H1 (cell line): ENCODE data around the gene UCP2. TPM values are rescaled to one million over a fixed set of nuclear protein-coding genes. Genes with fewer than 3 reads are reported as not detected.

ENCODE experiments used
- CTCF ChIA-PET: fragments of 300-600 bp; sonication (Branson Sonifier 250); formaldehyde crosslinking; loops from one replicate; lab custom pipeline; 2021; ENCODE audit not compliant: partially characterized antibody; lab: Charles Lee
- POLR2A ChIA-PET: fragments of 300-600 bp; sonication (Branson Sonifier 250); formaldehyde crosslinking; loops from one replicate; lab custom pipeline; 2021; ENCODE audit warnings: inconsistent platforms; ENCODE audit not compliant: partially characterized antibody; lab: Charles Lee
- DNase-seq, 2 experiments: peaks; one replicate each; pipeline versions ENCODE4 v3.0.0 to v3.0.0-alpha.2; 2010 to 2022; ENCODE audit warnings: low spot score in 2 of 2, low read depth in 1 of 2, mixed read lengths in 1 of 2
- FAIRE-seq: peaks from 2 replicates; lab custom pipeline; 2011; peaks lifted over from hg19 to GRCh38; lab: Jason Lieb, UNC
- H2AFZ ChIP-seq: 2 replicates; pipeline ENCODE4 v1.8.1; 2012; ENCODE audit warnings: low read length, inconsistent platforms
- H2AK5ac ChIP-seq: 2 replicates; pipeline ENCODE4 v1.6.1; 2013; ENCODE audit warnings: low read depth, low read length
- H2BK120ac ChIP-seq: replicated peaks from 2 replicates; pipeline ENCODE3; 2013; ENCODE audit warnings: low read depth, low read length, inconsistent platforms
- H2BK12ac ChIP-seq: 2 replicates; pipeline ENCODE4 v1.6.1; 2013; ENCODE audit warnings: low read depth, low read length
- H2BK15ac ChIP-seq: 2 replicates; pipeline ENCODE4 v1.6.1; 2013; ENCODE audit warnings: low read length
- H2BK20ac ChIP-seq: 2 replicates; pipeline ENCODE4 v1.6.1; 2013; ENCODE audit warnings: low read length
- H2BK5ac ChIP-seq: 2 replicates; pipeline ENCODE4 v1.6.1; 2013; ENCODE audit warnings: low read depth, low read length
- H3K14ac ChIP-seq: 2 replicates; pipeline ENCODE4 v1.6.1; 2013; ENCODE audit warnings: inconsistent platforms; ENCODE audit not compliant: insufficient read length
- H3K18ac ChIP-seq: 2 replicates; pipeline ENCODE4 v1.6.1; 2013; ENCODE audit warnings: low read length; ENCODE audit errors: extremely low read depth
- H3K23ac ChIP-seq: 2 replicates; pipeline ENCODE4 v1.6.1; 2013; ENCODE audit warnings: inconsistent platforms; ENCODE audit not compliant: insufficient read length
- H3K23me2 ChIP-seq: 2 replicates; pipeline ENCODE4 v1.6.1; 2013; ENCODE audit warnings: low read depth, low read length
- H3K27ac ChIP-seq: 2 replicates; pipeline ENCODE4 v1.6.1; 2011; ENCODE audit warnings: low read depth, low read length, inconsistent platforms
- H3K27me3 ChIP-seq, 4 experiments: replicated peaks in 1 of 4; 1 replicate in 1 of 4; 2 replicates in 3 of 4; pipeline versions ENCODE4 v1.6.1 to v1.8.1; 2011 to 2013; ENCODE audit warnings: low read length in 3 of 4, mild to moderate bottlenecking in 3 of 4, inconsistent platforms in 2 of 4, mixed read lengths in 2 of 4, moderate library complexity in 1 of 4; ENCODE audit not compliant: control insufficient read depth in 3 of 4, insufficient read depth in 3 of 4; ENCODE audit errors: extremely low read depth in 1 of 4
- H3K36me3 ChIP-seq, 4 experiments: 2 replicates each; pipeline versions ENCODE4 v1.6.1 to v1.8.1; 2011 to 2013; ENCODE audit warnings: mild to moderate bottlenecking in 4 of 4, low read length in 3 of 4, moderate library complexity in 2 of 4, control low read depth in 1 of 4, inconsistent platforms in 1 of 4; ENCODE audit not compliant: insufficient read depth in 4 of 4, control insufficient read depth in 2 of 4
- H3K4ac ChIP-seq: replicated peaks from 2 replicates; pipeline ENCODE3; 2013; ENCODE audit warnings: low read length, low read depth, mixed read lengths, inconsistent platforms; ENCODE audit not compliant: insufficient read length
- H3K4me1 ChIP-seq, 4 experiments: replicated peaks in 1 of 4; 1 replicate in 1 of 4; 2 replicates in 3 of 4; pipeline versions ENCODE4 v1.6.1 to v1.8.1; 2011 to 2013; ENCODE audit warnings: low read length in 3 of 4, inconsistent platforms in 2 of 4, mixed read lengths in 1 of 4; ENCODE audit not compliant: insufficient read depth in 4 of 4, control insufficient read depth in 3 of 4
- H3K4me2 ChIP-seq, 2 experiments: 2 replicates each; pipeline versions ENCODE4 v1.6.1 to v1.8.1; 2011 to 2013; ENCODE audit warnings: low read depth in 2 of 2, low read length in 2 of 2, control low read depth in 1 of 2, inconsistent platforms in 1 of 2, mild to moderate bottlenecking in 1 of 2; ENCODE audit not compliant: insufficient read depth in 1 of 2
- H3K4me3 ChIP-seq, 4 experiments: fragments of 200-600, 300-600 bp in 1 of 4; sonication (generic), shearing (Covaris generic), sonication (Bioruptor Twin) in 1 of 4; 2 replicates each; pipeline versions ENCODE4 v1.5.1 to v1.8.1; 2011 to 2016; ENCODE audit warnings: low read length in 4 of 4, low read depth in 3 of 4, control low read depth in 2 of 4, inconsistent platforms in 2 of 4, mild to moderate bottlenecking in 2 of 4, mixed read lengths in 1 of 4, moderate library complexity in 1 of 4; ENCODE audit not compliant: insufficient read depth in 2 of 4; ENCODE audit errors: extremely low read depth in 1 of 4
- H3K56ac ChIP-seq: replicated peaks from 2 replicates; pipeline ENCODE3; 2013; ENCODE audit warnings: low read depth, mild to moderate bottlenecking, mixed read lengths, low read length, inconsistent platforms; ENCODE audit not compliant: insufficient read length
- H3K79me1 ChIP-seq: 2 replicates; pipeline ENCODE4 v1.6.1; 2013; ENCODE audit warnings: low read depth, low read length, control low read depth
- H3K79me2 ChIP-seq, 2 experiments: 2 replicates each; pipeline versions ENCODE4 v1.6.1 to v1.8.1; 2012 to 2013; ENCODE audit warnings: low read length in 2 of 2, mild to moderate bottlenecking in 2 of 2, inconsistent platforms in 1 of 2; ENCODE audit not compliant: insufficient read depth in 2 of 2, control insufficient read depth in 1 of 2
- H3K9ac ChIP-seq, 4 experiments: replicated peaks in 1 of 4; 1 replicate in 1 of 4; 2 replicates in 3 of 4; pipeline versions ENCODE4 v1.6.1 to v1.8.1; 2011 to 2013; ENCODE audit warnings: low read depth in 3 of 4, low read length in 3 of 4, control low read depth in 2 of 4, mild to moderate bottlenecking in 2 of 4, moderate library complexity in 2 of 4, inconsistent platforms in 1 of 4; ENCODE audit errors: extremely low read depth in 1 of 4
- H3K9me3 ChIP-seq, 2 experiments: 2 replicates each; pipeline versions ENCODE4 v1.6.1 to v1.8.1; 2012 to 2013; ENCODE audit warnings: mild to moderate bottlenecking in 2 of 2, moderate library complexity in 2 of 2, control low read depth in 1 of 2, inconsistent platforms in 1 of 2, low read depth in 1 of 2, low read length in 1 of 2, mixed read lengths in 1 of 2; ENCODE audit not compliant: insufficient read depth in 2 of 2
- H4K20me1 ChIP-seq, 2 experiments: replicated peaks in 1 of 2; 2 replicates each; pipeline versions ENCODE3 to v1.8.1; 2011 to 2013; ENCODE audit warnings: inconsistent platforms in 2 of 2, low read length in 2 of 2, mild to moderate bottlenecking in 1 of 2; ENCODE audit not compliant: insufficient read depth in 2 of 2, control insufficient read depth in 1 of 2
- H4K5ac ChIP-seq: 2 replicates; pipeline ENCODE4 v1.6.1; 2013; ENCODE audit warnings: low read length, low read depth, mixed read lengths, inconsistent platforms; ENCODE audit not compliant: insufficient read length
- H4K8ac ChIP-seq: 2 replicates; pipeline ENCODE4 v1.8.0; 2013; ENCODE audit warnings: mild to moderate bottlenecking, moderate library complexity, low read length, inconsistent platforms; ENCODE audit not compliant: insufficient read depth; ENCODE audit errors: extremely low read depth
- H4K91ac ChIP-seq: replicated peaks from 2 replicates; pipeline ENCODE3; 2013; ENCODE audit warnings: low read length, mixed read lengths, inconsistent platforms; ENCODE audit not compliant: insufficient read length
- BACH1 ChIP-seq: IDR thresholded peaks from 2 replicates; pipeline ENCODE4 v1.6.1; 2012; ENCODE audit warnings: low read length, improper control_type of control experiment
- CBX8 ChIP-seq: fragments of 300-800, 300-1000 bp; sonication (generic); IDR thresholded peaks from 2 replicates; pipeline ENCODE4 v1.7.1; 2016; ENCODE audit warnings: low read depth, low read length, borderline replicate concordance
- CHD2 ChIP-seq: IDR thresholded peaks from 2 replicates; pipeline ENCODE4 v1.6.1; 2012; ENCODE audit warnings: low read length, improper control_type of control experiment
- KDM5A ChIP-seq: fragments of 200-600 bp; IDR thresholded peaks from 2 replicates; pipeline ENCODE4 v1.7.1; 2012; ENCODE audit warnings: mild to moderate bottlenecking, low read length, inconsistent platforms, mixed read lengths
- RAD21 ChIP-seq, 2 experiments: IDR thresholded peaks in 1 of 2; conservative IDR thresholded peaks in 1 of 2; 2 replicates each; pipeline ENCODE4 v1.6.1; 2011; ENCODE audit warnings: low read depth in 2 of 2, low read length in 2 of 2, improper control_type of control experiment in 1 of 2, inconsistent platforms in 1 of 2, mild to moderate bottlenecking in 1 of 2, moderate library complexity in 1 of 2
- SIN3A ChIP-seq, 2 experiments: IDR thresholded peaks in 1 of 2; conservative IDR thresholded peaks in 1 of 2; 2 replicates each; pipeline ENCODE4 v1.6.1; 2011 to 2012; ENCODE audit warnings: low read length in 2 of 2, improper control_type of control experiment in 1 of 2, low read depth in 1 of 2, mild to moderate bottlenecking in 1 of 2
- SIX5 ChIP-seq: IDR thresholded peaks from 2 replicates; pipeline ENCODE4 v1.6.1; 2011; ENCODE audit warnings: mild to moderate bottlenecking, low read depth, low read length
- WGBS, 2 experiments: shearing (Covaris generic) in 1 of 2; methylation state at CpG; one replicate each; pipeline versions ENCODE4 v1.1.6 to v1.1.7; 2013 to 2015; ENCODE audit warnings: low lambda C conversion rate in 2 of 2, mixed read lengths in 2 of 2, inconsistent platforms in 1 of 2, low coverage in 1 of 2, missing lambda C conversion rate in 1 of 2; ENCODE audit not compliant: insufficient replicate concordance in 2 of 2, insufficient coverage in 1 of 2, insufficient read length in 1 of 2; ENCODE audit errors: extremely low coverage in 1 of 2, missing lambda C conversion rate in 1 of 2; 5-methylcytosine and 5-hydroxymethylcytosine counted together
- polyA plus RNA-seq, 7 experiments: library from polyadenylated mRNA; depleted of rRNA in 3 of 7; stranded (reverse) in 5 of 7; unstranded in 2 of 7; fragments of >200 nt in 5 of 7; fragments of 200-250 nt in 2 of 7; gene quantifications; 1 replicate in 5 of 7; 2 replicates in 1 of 7; 4 replicates in 1 of 7; pipeline versions ENCODE4 v1.2.1 to v1.2.3, GENCODE V29; 2011 to 2013; ENCODE audit warnings: missing spikeins in 2 of 7, mixed read lengths in 2 of 7
- total RNA-seq: library from RNA; stranded (reverse); fragmentation: NEBNext Ultra II Directional; extraction: Animal tissue kit (Norgen Biotek cat#: 25700); gene quantifications from 2 replicates; pipeline ENCODE4 v1.2.1, GENCODE V29; 2021
- TF ChIP-seq, protein P1 (sequence below): IDR thresholded peaks from 2 replicates; pipeline ENCODE4 v1.6.1; 2011; ENCODE audit warnings: low read length, improper control_type of control experiment
- TF ChIP-seq, protein P2 (sequence below), 3 experiments: IDR thresholded peaks; 1 replicate in 2 of 3; 2 replicates in 1 of 3; pipeline versions ENCODE4 v1.5.1 to v1.6.1; 2011; ENCODE audit warnings: low read length in 3 of 3, mild to moderate bottlenecking in 3 of 3, inconsistent platforms in 2 of 3, low read depth in 1 of 3, moderate library complexity in 1 of 3; ENCODE audit not compliant: insufficient read depth in 1 of 3; ENCODE audit errors: control extremely low read depth in 1 of 3

Gene UCP2
- total and polyA plus RNA-seq, 2 of the 8 experiments (the other 6 are each of a cell fraction or from before 2014, with no cell fraction given): 46.2 to 55.2 TPM

DNA sequence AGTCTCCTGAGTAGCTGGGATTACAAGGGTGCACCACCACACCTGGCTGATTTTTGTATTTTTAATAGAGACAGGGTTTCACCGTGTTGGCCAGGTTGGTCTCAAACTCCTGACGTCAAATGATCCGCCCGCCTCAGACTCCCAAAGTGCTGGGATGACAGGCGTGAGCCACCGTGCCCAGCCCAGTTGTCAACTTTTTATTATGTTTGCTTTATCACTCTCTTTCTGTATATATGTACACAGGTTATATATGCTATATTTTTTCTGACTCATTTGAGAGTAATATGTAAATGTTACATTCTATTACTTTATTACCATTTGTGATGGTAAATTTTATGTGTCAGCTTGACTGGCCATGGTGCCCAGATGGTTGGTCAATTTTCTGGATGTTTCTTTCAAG lies 50.7 kb downstream of the UCP2 start:
- H2BK15ac ChIP-seq: no peak overlapping the region
- WGBS, 2 experiments: 96% methylated on average over 6 of the region's 6 CpGs; no CpG with 5 or more reads in 1 of the 2 experiments
- ChIA-PET POLR2A (interaction anchor here (0.7 to 1.7 kb wide), 8 partner anchors 10 to 202 kb away, joined by 3 to 8 read pairs (median 4); partner anchors contain the start of gene MRPL48), CTCF (interaction anchor here (0.7 to 2.5 kb wide), 38 partner anchors 10 to 581 kb away, joined by 3 to 16 read pairs (median 4); partner anchors contain the start of gene DNAJB13)
- H3K56ac ChIP-seq: no peak overlapping the region
- H3K36me3 ChIP-seq: peaks cover 0 to 15% (median 10%) of the 10 kb centered on the region in 4 experiments; a peak in 4 of 8 replicates
- H3K4me3 ChIP-seq: no peak overlapping the region
- H3K9me3 ChIP-seq: peaks cover 0 to 4% of the 10 kb centered on the region in 2 experiments; a peak in 2 of 4 replicates
- no peaks in the 10 kb centered on the region for H3K79me2 ChIP-seq
- no peak overlapping the region for H4K5ac ChIP-seq
- H3K27ac ChIP-seq: no peak overlapping the region
- no peaks in the 10 kb centered on the region for H4K20me1 ChIP-seq
- H3K27me3 ChIP-seq: no peaks in the 10 kb centered on the region
- no peak overlapping the region for H3K14ac ChIP-seq
- no peak overlapping the region for H3K9ac ChIP-seq
- H2AK5ac ChIP-seq: no peak overlapping the region
- FAIRE-seq (no peak), DNase-seq (no peak)
- no peak overlapping the region for H3K4me2 ChIP-seq
- no peak overlapping the region for H2BK5ac ChIP-seq
- H3K79me1 ChIP-seq: no peaks in the 10 kb centered on the region
- H2AFZ ChIP-seq: no peak overlapping the region
- no peak overlapping the region for H2BK120ac ChIP-seq
- no peaks in the 10 kb centered on the region for H3K23me2 ChIP-seq
- H3K4ac ChIP-seq: no peak overlapping the region
- no peak overlapping the region for H2BK12ac ChIP-seq
- H3K18ac ChIP-seq: no peak overlapping the region
- peaks cover 0 to 3% (median 1%) of the 10 kb centered on the region in 4 experiments; a peak in 3 of 7 replicates for H3K4me1 ChIP-seq
- no peak overlapping the region for H3K23ac ChIP-seq
- H4K91ac ChIP-seq: no peak overlapping the region
- H4K8ac ChIP-seq: no peak overlapping the region
- H2BK20ac ChIP-seq: no peak overlapping the region
- TF ChIP-seq SIX5: no peak
- TF ChIP-seq, protein P1, sequence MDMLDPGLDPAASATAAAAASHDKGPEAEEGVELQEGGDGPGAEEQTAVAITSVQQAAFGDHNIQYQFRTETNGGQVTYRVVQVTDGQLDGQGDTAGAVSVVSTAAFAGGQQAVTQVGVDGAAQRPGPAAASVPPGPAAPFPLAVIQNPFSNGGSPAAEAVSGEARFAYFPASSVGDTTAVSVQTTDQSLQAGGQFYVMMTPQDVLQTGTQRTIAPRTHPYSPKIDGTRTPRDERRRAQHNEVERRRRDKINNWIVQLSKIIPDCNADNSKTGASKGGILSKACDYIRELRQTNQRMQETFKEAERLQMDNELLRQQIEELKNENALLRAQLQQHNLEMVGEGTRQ: no peak
- no peak for TF ChIP-seq CHD2
- TF ChIP-seq, protein P2, sequence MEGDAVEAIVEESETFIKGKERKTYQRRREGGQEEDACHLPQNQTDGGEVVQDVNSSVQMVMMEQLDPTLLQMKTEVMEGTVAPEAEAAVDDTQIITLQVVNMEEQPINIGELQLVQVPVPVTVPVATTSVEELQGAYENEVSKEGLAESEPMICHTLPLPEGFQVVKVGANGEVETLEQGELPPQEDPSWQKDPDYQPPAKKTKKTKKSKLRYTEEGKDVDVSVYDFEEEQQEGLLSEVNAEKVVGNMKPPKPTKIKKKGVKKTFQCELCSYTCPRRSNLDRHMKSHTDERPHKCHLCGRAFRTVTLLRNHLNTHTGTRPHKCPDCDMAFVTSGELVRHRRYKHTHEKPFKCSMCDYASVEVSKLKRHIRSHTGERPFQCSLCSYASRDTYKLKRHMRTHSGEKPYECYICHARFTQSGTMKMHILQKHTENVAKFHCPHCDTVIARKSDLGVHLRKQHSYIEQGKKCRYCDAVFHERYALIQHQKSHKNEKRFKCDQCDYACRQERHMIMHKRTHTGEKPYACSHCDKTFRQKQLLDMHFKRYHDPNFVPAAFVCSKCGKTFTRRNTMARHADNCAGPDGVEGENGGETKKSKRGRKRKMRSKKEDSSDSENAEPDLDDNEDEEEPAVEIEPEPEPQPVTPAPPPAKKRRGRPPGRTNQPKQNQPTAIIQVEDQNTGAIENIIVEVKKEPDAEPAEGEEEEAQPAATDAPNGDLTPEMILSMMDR (IDR thresholded peaks at IDR 0.05; ENCODE audit: control extremely low read depth in 1 of 3, insufficient read depth in 1 of 3, low read depth in 1 of 3, low read length in 3 of 3): no peak
- TF ChIP-seq CBX8: no peak
- TF ChIP-seq BACH1: no peak
- TF ChIP-seq SIN3A (conservative IDR thresholded peaks at IDR 0.05 in 1 of 2, IDR thresholded peaks at IDR 0.05 in 1 of 2; ENCODE audit: low read depth in 1 of 2, low read length in 2 of 2): no peak
- TF ChIP-seq KDM5A: no peak
- no peak for TF ChIP-seq RAD21 (IDR thresholded peaks at IDR 0.05 in 1 of 2, conservative IDR thresholded peaks at IDR 0.05 in 1 of 2; ENCODE audit: low read depth in 2 of 2, low read length in 2 of 2)
